ENCODE measurements around the gene KRTAP5-5. TPM values are rescaled to one million over a fixed set of nuclear protein-coding genes. Genes with fewer than 3 reads are reported as not detected.

The KRTAP5-5 gene
- total and polyA plus RNA-seq, 2 of the 13 experiments (the other 11 are each of a cell fraction or from before 2014, with no cell fraction given), result not detected

- TF ChIP-seq MXD4 (CRISPR knock-in tag; IDR thresholded peaks at IDR 0.05) (no peak), FOXP1 (IDR thresholded peaks at IDR 0.05) (no peak), FOXP1 (CRISPR knock-in tag; IDR thresholded peaks at IDR 0.05) (no peak), ZNF724P (CRISPR knock-in tag; IDR thresholded peaks at IDR 0.05; ENCODE audit: borderline replicate concordance) (no peak), TGIF2 (CRISPR knock-in tag; IDR thresholded peaks at IDR 0.05) (no peak), ZNF569 (CRISPR knock-in tag; IDR thresholded peaks at IDR 0.05; ENCODE audit: borderline replicate concordance) (no peak), ZMYM3 (CRISPR knock-in tag; IDR thresholded peaks at IDR 0.05) (0 out of 2 replicates have a peak, but pooled peaks have one; percentile 17), SPEN (CRISPR knock-in tag; IDR thresholded peaks at IDR 0.05; ENCODE audit: low read depth) (peak; percentile 43; the same call in 1 of the 2 replicates), TRIM24 (CRISPR knock-in tag; IDR thresholded peaks at IDR 0.05) (no peak), TAF1 (CRISPR knock-in tag; IDR thresholded peaks at IDR 0.05) (no peak), ZEB1 (IDR thresholded peaks at IDR 0.05; ENCODE audit: insufficient replicate concordance, low read depth) (peak; percentile 23), GLI4 (CRISPR knock-in tag; IDR thresholded peaks at IDR 0.05; ENCODE audit: borderline replicate concordance) (peak; percentile 21; the same call in 1 of the 2 replicates), STAG1 (CRISPR knock-in tag; IDR thresholded peaks at IDR 0.05) (peak; percentile 96), BHLHE40 (IDR thresholded peaks at IDR 0.05; ENCODE audit: low read length) (no peak), NR2F1 (CRISPR knock-in tag; IDR thresholded peaks at IDR 0.05) (no peak), ZNF30 (CRISPR knock-in tag; IDR thresholded peaks at IDR 0.05) (no peak), TCF7L2 (IDR thresholded peaks at IDR 0.05; ENCODE audit: low read depth, low read length) (no peak), MZF1 (CRISPR knock-in tag; IDR thresholded peaks at IDR 0.05; ENCODE audit: borderline replicate concordance) (0 out of 2 replicates have a peak, but pooled peaks have one; percentile 46), RBM39 (IDR thresholded peaks at IDR 0.05; ENCODE audit: low read depth, low read length, poor library complexity, severe bottlenecking) (peak; percentile 13), GATA4 (IDR thresholded peaks at IDR 0.05; ENCODE audit: borderline replicate concordance, low read depth) (no peak), RFXANK (CRISPR knock-in tag; IDR thresholded peaks at IDR 0.05) (no peak), SMYD3 (CRISPR knock-in tag; IDR thresholded peaks at IDR 0.05) (no peak), FOXK2 (IDR thresholded peaks at IDR 0.05) (no peak)
- TF ChIP-seq, protein P1, sequence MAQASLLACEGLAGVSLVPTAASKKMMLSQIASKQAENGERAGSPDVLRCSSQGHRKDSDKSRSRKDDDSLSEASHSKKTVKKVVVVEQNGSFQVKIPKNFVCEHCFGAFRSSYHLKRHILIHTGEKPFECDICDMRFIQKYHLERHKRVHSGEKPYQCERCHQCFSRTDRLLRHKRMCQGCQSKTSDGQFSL (CRISPR knock-in tag; IDR thresholded peaks at IDR 0.05), result no peak
- TF ChIP-seq, protein P2, sequence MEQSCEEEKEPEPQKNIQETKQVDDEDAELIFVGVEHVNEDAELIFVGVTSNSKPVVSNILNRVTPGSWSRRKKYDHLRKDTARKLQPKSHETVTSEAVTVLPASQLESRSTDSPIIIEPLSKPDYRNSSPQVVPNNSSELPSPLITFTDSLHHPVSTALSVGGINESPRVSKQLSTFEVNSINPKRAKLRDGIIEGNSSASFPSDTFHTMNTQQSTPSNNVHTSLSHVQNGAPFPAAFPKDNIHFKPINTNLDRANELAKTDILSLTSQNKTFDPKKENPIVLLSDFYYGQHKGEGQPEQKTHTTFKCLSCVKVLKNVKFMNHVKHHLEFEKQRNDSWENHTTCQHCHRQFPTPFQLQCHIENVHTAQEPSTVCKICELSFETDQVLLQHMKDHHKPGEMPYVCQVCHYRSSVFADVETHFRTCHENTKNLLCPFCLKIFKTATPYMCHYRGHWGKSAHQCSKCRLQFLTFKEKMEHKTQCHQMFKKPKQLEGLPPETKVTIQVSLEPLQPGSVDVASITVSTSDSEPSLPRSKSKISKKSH (CRISPR knock-in tag; IDR thresholded peaks at IDR 0.05; ENCODE audit: borderline replicate concordance), result peak; percentile 43; the same call in 1 of the 2 replicates
- TF ChIP-seq, protein P3, sequence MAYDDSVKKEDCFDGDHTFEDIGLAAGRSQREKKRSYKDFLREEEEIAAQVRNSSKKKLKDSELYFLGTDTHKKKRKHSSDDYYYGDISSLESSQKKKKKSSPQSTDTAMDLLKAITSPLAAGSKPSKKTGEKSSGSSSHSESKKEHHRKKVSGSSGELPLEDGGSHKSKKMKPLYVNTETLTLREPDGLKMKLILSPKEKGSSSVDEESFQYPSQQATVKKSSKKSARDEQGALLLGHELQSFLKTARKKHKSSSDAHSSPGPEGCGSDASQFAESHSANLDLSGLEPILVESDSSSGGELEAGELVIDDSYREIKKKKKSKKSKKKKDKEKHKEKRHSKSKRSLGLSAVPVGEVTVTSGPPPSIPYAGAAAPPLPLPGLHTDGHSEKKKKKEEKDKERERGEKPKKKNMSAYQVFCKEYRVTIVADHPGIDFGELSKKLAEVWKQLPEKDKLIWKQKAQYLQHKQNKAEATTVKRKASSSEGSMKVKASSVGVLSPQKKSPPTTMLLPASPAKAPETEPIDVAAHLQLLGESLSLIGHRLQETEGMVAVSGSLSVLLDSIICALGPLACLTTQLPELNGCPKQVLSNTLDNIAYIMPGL (CRISPR knock-in tag; IDR thresholded peaks at IDR 0.05; ENCODE audit: borderline replicate concordance in 1 of 2, low read depth in 1 of 2), result peak; percentile 25 to 79; a peak in 3 of 4 replicates
- TF ChIP-seq, protein P4, sequence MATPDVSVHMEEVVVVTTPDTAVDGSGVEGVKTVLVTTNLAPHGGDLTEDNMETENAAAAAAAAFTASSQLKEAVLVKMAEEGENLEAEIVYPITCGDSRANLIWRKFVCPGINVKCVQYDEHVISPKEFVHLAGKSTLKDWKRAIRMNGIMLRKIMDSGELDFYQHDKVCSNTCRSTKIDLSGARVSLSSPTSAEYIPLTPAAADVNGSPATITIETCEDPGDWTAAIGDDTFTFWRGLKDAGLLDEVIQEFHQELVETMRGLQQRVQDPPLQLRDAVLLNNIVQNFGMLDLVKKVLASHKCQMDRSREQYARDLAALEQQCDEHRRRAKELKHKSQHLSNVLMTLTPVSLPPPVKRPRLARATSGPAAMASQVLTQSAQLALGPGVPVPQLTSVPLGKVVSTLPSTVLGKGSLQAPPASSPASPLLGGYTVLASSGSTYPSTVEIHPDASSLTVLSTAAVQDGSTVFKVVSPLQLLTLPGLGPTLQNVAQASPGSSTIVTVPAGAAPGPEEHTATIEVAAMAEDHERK (CRISPR knock-in tag; IDR thresholded peaks at IDR 0.05; ENCODE audit: low read depth), result no peak
These were observed 23.4 kb downstream of the KRTAP5-5 start (continued) for GRCh38 chr11:1652771-1653540.
